Measurements from ENCODE around the gene ETS1. TPM values are rescaled to one million over a fixed set of nuclear protein-coding genes. Genes with fewer than 3 reads are reported as not detected.

The ETS1 gene
- total RNA-seq, 1 donor from 2014 or later, result 62.7 TPM

DNA sequence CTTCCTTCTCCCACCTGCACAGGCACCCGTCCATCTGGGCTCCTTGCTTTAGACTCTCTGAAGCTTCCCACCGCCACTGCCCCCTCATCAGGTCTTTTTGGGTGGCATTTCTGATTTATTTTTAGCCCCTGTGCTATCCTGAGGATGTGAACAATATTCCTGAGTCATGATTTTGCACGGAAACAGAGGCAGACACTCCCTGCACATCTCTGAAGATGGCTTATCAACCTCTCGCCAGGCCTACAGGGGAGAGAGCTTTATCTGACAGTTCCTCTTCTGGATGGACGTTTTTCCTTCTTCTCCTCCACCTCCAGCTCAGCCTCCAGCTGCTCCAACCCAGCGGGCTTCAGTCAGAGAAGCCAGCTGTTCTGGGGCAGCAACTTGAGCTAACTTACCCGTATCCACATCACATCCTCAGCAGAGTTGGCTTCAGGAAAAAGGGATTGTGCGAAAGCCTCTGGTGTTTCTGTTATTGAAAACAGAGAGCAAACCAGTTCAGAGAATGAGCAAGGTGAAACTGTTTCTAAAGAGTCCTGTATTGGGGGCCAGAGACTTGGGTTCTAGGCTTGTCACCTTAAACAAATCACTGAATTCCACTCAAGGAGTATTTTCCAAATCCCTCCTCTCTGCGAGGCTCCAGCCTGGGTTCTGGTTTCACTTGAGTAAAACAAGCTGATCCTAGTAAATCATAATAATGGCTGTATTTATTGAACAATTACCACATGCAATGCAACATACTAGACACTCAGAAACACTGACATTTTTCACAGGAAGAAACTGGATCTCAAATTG, 33.1 kb upstream of the ETS1 start:
- no peak for FAIRE-seq
- TF ChIP-seq, protein P1, sequence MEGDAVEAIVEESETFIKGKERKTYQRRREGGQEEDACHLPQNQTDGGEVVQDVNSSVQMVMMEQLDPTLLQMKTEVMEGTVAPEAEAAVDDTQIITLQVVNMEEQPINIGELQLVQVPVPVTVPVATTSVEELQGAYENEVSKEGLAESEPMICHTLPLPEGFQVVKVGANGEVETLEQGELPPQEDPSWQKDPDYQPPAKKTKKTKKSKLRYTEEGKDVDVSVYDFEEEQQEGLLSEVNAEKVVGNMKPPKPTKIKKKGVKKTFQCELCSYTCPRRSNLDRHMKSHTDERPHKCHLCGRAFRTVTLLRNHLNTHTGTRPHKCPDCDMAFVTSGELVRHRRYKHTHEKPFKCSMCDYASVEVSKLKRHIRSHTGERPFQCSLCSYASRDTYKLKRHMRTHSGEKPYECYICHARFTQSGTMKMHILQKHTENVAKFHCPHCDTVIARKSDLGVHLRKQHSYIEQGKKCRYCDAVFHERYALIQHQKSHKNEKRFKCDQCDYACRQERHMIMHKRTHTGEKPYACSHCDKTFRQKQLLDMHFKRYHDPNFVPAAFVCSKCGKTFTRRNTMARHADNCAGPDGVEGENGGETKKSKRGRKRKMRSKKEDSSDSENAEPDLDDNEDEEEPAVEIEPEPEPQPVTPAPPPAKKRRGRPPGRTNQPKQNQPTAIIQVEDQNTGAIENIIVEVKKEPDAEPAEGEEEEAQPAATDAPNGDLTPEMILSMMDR (IDR thresholded peaks at IDR 0.05; ENCODE audit: insufficient read depth, low read length, severe bottlenecking), result no peak
- DNase-seq (ENCODE audit: low read depth), result no peak
- Histone ChIP-seq H3K36me3 (ENCODE audit: control insufficient read depth, insufficient read depth, low read length) (no peaks in the 10 kb centered on the region), H3K4me3 (ENCODE audit: low read depth, low read length) (no peak overlapping the region), H3K27me3 (ENCODE audit: control insufficient read depth, insufficient read depth, low read length) (peaks cover 6% of the 10 kb centered on the region)

DNA sequence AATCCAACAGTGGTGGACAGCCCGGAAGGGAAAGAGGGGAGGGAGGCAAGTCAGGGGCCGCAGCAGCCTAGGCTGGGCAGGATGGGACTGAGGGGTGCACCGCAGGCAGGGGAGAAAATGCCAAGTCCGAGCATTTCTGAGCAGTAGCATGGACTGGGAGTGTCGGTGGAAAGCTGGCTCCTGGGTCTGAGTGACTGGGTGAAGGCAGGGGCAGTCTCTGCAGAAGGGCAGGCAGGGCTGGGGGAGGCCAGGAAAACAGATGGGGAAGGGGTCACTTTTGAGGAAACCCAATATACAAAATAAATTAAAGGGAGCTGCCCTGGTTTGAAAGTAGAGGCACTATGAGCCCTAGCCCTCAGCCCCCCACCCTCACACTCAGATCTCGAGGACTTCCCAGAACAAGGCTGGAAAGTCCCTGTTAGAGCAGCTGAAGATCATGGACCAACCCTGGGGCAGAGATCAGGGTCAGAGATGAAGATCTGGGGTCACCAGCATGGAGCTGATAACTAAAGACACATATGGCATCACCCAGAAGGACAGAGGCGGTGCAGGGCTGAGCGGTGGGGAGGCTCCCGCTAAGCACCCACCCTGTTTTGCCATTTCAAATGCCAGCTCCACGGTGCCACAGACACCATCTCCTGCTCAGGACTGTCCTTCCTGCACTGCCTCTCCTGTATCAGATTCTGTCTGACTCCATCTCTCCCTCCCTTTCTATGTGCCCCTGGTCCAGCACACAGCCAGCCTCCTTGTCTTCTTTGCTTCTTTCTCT, 32.4 kb upstream of the ETS1 start:
- Histone ChIP-seq H3K36me3 (ENCODE audit: control insufficient read depth, insufficient read depth, low read length) (no peaks in the 10 kb centered on the region), H3K27me3 (ENCODE audit: control insufficient read depth, insufficient read depth, low read length) (peaks cover 7% of the 10 kb centered on the region), H3K4me3 (ENCODE audit: low read depth, low read length) (no peak overlapping the region)
- DNase-seq (ENCODE audit: low read depth) (no peak), FAIRE-seq (no peak)
- TF ChIP-seq, protein P1 (IDR thresholded peaks at IDR 0.05; ENCODE audit: insufficient read depth, low read length, severe bottlenecking), result no peak

DNA sequence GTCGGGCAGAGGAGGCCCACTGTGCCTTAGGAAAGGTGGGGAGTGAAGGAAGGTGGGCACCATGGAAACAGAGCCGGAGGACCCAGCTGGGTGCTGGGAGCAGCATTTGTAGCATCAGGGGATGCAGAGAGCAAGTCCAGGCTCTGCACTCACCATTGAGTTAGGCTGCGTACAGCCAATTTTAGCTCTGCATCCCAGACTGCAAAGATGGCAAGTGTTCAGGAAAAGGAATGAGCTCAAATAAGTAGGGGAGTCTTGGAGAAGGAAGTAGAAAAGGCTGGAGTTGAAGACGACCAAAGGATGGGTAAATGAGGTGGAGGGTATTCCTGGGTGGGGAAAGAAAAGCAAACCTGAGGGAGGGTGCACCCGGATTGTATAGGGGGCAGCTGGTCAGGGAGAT, 31.6 kb upstream of the ETS1 start:
- Histone ChIP-seq H3K27me3 (ENCODE audit: control insufficient read depth, insufficient read depth, low read length) (peaks cover 7% of the 10 kb centered on the region), H3K36me3 (ENCODE audit: control insufficient read depth, insufficient read depth, low read length) (no peaks in the 10 kb centered on the region), H3K4me3 (ENCODE audit: low read depth, low read length) (no peak overlapping the region)
- FAIRE-seq (no peak), DNase-seq (ENCODE audit: low read depth) (no peak)
- TF ChIP-seq, protein P1 (IDR thresholded peaks at IDR 0.05; ENCODE audit: insufficient read depth, low read length, severe bottlenecking), result no peak

DNA sequence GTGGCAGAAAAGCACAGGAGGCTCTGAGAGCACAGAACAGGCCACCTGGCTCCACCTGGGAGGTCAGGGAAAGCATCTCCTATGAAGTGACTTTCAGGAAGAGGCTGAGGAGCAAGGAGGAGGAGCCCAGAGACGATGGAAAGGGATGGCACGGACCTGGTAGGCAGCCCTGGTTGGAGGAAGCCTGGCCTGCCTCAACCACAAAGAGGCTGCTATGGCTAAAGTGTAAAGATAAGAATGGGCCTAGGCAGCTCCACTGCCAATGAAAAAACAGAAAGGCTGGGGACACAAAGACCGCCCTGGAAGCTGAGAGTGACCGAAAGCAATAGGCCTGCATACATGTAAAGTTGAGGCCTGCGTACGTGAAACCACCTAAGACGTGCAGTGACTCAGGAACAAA, 31.2 kb upstream of the ETS1 start:
- TF ChIP-seq, protein P1 (IDR thresholded peaks at IDR 0.05; ENCODE audit: insufficient read depth, low read length, severe bottlenecking), result no peak
- no peak for DNase-seq (ENCODE audit: low read depth)
- FAIRE-seq, result no peak
- peaks cover 9% of the 10 kb centered on the region for H3K27me3 ChIP-seq (ENCODE audit: control insufficient read depth, insufficient read depth, low read length)
- no peak overlapping the region for H3K4me3 ChIP-seq (ENCODE audit: low read depth, low read length)
- no peaks in the 10 kb centered on the region for H3K36me3 ChIP-seq (ENCODE audit: control insufficient read depth, insufficient read depth, low read length)

DNA sequence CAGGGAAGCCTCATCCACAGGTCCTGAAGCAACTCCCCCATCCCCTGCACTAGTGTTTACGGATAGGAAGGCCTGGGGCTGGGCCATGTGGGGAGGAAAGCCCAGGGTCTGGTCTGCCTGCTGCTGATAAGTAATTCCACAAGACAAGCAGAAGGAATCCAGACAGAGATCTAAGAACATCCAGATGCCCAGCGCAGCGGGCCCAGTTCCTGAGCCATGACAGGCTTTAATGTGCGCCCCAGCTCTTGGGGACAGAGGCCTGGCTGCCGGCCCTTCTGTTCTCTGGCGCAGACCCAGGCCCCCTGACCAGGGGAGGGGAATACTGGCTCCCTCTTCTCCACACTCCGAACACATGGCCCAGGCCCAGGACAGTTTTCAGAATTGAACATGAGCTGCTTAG, 28.8 kb upstream of the ETS1 start:
- TF ChIP-seq, protein P1 (IDR thresholded peaks at IDR 0.05; ENCODE audit: insufficient read depth, low read length, severe bottlenecking), result no peak
- Histone ChIP-seq H3K4me3 (ENCODE audit: low read depth, low read length) (no peak overlapping the region), H3K27me3 (ENCODE audit: control insufficient read depth, insufficient read depth, low read length) (peaks cover 9% of the 10 kb centered on the region), H3K36me3 (ENCODE audit: control insufficient read depth, insufficient read depth, low read length) (no peaks in the 10 kb centered on the region)
- no peak for FAIRE-seq
- DNase-seq (ENCODE audit: low read depth), result no peak

Measured in bronchial epithelial cell (primary cell).